Measurements from ENCODE around the gene SLCO3A1. TPM values are rescaled to one million over a fixed set of nuclear protein-coding genes. Genes with fewer than 3 reads are reported as not detected.

SLCO3A1 gene
- total RNA-seq, 2 experiments from 2014 or later = 8.5 to 40.0 TPM

- Histone ChIP-seq H3K79me2 (ENCODE audit: insufficient read depth, low read depth, low read length) (no peaks in the 10 kb centered on the region), H3K4me2 (ENCODE audit: low read length) (no peak overlapping the region), H4K20me1 (ENCODE audit: insufficient read depth, low read length) (no peaks in the 10 kb centered on the region), H3K4me1 (ENCODE audit: insufficient read depth, low read length, poor library complexity, severe bottlenecking) (no peaks in the 10 kb centered on the region), H3K36me3 (ENCODE audit: insufficient read depth, low read length) (no peaks in the 10 kb centered on the region), H3K9me3 (ENCODE audit: low read length) (no peaks in the 10 kb centered on the region), H3K4me3 (ENCODE audit: low read depth, low read length, poor library complexity, severe bottlenecking) (no peak overlapping the region), H3K27ac (ENCODE audit: low read depth, low read length, poor library complexity, severe bottlenecking) (no peak overlapping the region), H2AFZ (ENCODE audit: low read length) (no peak overlapping the region), H3K9me2 (ENCODE audit: insufficient read depth, low read length) (no peaks in the 10 kb centered on the region)
- DNase-seq (ENCODE audit: low spot score) = no peak
- ChIA-PET CTCF (ENCODE audit: unreplicated experiment) (no interaction called here), POLR2A (interaction anchor here (0.6 kb wide), 1 partner anchor 10 kb away, joined by 3 read pairs; no protein-coding TSS in a partner anchor)
- intact Hi-C loops (cut with micrococcal nuclease; ENCODE audit: unreplicated experiment) = no loop called here
- TF ChIP-seq EZH2phosphoT487 (IDR thresholded peaks at IDR 0.05; ENCODE audit: borderline replicate concordance, low read depth, low read length) (no peak), CTCF (conservative IDR thresholded peaks at IDR 0.05; ENCODE audit: low read length) (no peak)
- no TSS peak for BruUV-seq (replicated peaks)
Measured at GRCh38 chr15:92178911-92179310, 325.4 kb downstream of the SLCO3A1 start.

DNA sequence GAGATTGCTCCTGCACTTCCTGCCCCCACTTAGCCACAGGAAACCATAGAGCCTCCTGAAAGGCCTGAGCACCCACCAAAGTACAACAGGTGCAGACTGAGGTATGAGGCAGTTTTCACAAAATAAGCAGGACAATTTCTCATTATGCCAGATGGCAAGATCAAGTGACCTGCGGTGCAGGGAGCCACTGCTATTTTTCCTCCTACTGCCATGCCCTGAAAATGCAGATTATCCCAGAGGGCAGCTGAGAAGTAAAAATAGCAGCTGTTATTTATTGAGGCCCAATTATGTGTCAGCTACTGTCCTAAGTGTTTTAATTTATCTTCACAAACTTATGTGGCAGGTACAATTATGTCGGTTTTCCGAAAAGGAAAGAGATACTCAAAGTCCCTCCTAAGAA is 330.6 kb downstream of the SLCO3A1 start:
- ChIA-PET POLR2A (no interaction called here), CTCF (ENCODE audit: unreplicated experiment) (no interaction called here)
- intact Hi-C loops (cut with micrococcal nuclease; ENCODE audit: unreplicated experiment) = no loop called here
- Histone ChIP-seq H3K9me2 (ENCODE audit: insufficient read depth, low read length) (no peaks in the 10 kb centered on the region), H3K36me3 (ENCODE audit: insufficient read depth, low read length) (no peaks in the 10 kb centered on the region), H3K79me2 (ENCODE audit: insufficient read depth, low read depth, low read length) (no peaks in the 10 kb centered on the region), H3K4me1 (ENCODE audit: insufficient read depth, low read length, poor library complexity, severe bottlenecking) (no peaks in the 10 kb centered on the region), H3K9me3 (ENCODE audit: low read length) (no peaks in the 10 kb centered on the region), H3K4me3 (ENCODE audit: low read depth, low read length, poor library complexity, severe bottlenecking) (no peak overlapping the region), H3K4me2 (ENCODE audit: low read length) (no peak overlapping the region), H3K27ac (ENCODE audit: low read depth, low read length, poor library complexity, severe bottlenecking) (no peak overlapping the region), H2AFZ (ENCODE audit: low read length) (no peak overlapping the region), H4K20me1 (ENCODE audit: insufficient read depth, low read length) (no peaks in the 10 kb centered on the region)
- no TSS peak for BruUV-seq (replicated peaks)
- DNase-seq (ENCODE audit: low spot score) = no peak
- TF ChIP-seq CTCF (conservative IDR thresholded peaks at IDR 0.05; ENCODE audit: low read length) = no peak
- no peak for TF ChIP-seq EZH2phosphoT487 (IDR thresholded peaks at IDR 0.05; ENCODE audit: borderline replicate concordance, low read depth, low read length)

DNA sequence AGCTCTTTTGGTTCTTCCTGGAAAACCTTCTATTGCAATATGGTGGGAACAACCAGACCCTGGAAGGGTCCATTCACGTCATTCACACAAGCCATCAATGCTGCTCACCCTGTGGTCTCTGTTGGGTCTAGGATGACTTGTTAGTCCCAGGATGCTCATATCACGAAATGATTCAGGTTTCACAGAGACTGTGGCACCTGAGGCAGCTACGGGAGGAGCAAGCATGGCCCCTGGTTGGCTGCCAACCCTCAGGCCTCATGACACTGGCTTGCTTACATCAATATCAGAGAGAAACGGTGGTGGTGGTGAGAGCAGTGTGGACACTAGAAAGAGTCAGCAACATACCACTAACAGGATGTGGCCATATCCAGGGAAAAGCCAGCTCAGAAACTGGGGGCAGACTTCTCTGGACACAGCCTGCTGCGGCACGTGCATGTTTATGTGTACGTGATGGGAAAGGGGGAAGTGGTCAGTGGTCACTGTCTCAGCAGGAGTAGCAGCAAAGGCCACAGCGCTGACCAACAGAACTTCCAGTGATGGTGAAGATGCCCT is 331.2 kb downstream of the SLCO3A1 start:
- no peak overlapping the region for H3K4me3 ChIP-seq (ENCODE audit: low read depth, low read length, poor library complexity, severe bottlenecking)
- TF ChIP-seq CTCF (conservative IDR thresholded peaks at IDR 0.05; ENCODE audit: low read length) = no peak
- TF ChIP-seq EZH2phosphoT487 (IDR thresholded peaks at IDR 0.05; ENCODE audit: borderline replicate concordance, low read depth, low read length) = no peak
- H3K9me3 ChIP-seq (ENCODE audit: low read length) = no peaks in the 10 kb centered on the region
- ChIA-PET POLR2A (no interaction called here), CTCF (ENCODE audit: unreplicated experiment) (no interaction called here)
- no peak overlapping the region for H2AFZ ChIP-seq (ENCODE audit: low read length)
- intact Hi-C loops (cut with micrococcal nuclease; ENCODE audit: unreplicated experiment) = no loop called here
- no peaks in the 10 kb centered on the region for H3K79me2 ChIP-seq (ENCODE audit: insufficient read depth, low read depth, low read length)
- no TSS peak for BruUV-seq (replicated peaks)
- no peak for DNase-seq (ENCODE audit: low spot score)
- no peaks in the 10 kb centered on the region for H4K20me1 ChIP-seq (ENCODE audit: insufficient read depth, low read length)
- no peak overlapping the region for H3K4me2 ChIP-seq (ENCODE audit: low read length)
- H3K36me3 ChIP-seq (ENCODE audit: insufficient read depth, low read length) = no peaks in the 10 kb centered on the region
- no peaks in the 10 kb centered on the region for H3K4me1 ChIP-seq (ENCODE audit: insufficient read depth, low read length, poor library complexity, severe bottlenecking)
- H3K9me2 ChIP-seq (ENCODE audit: insufficient read depth, low read length) = no peaks in the 10 kb centered on the region
- no peak overlapping the region for H3K27ac ChIP-seq (ENCODE audit: low read depth, low read length, poor library complexity, severe bottlenecking)
